Gastroesophageal sphincter (tissue), 4 donors: ENCODE measurements around the gene MYO18A. TPM values are rescaled to one million over a fixed set of nuclear protein-coding genes. Genes with fewer than 3 reads are reported as not detected.

Experiments used
- ATAC-seq: fragments of 150-250 bp; one replicate; pipeline ENCODE4 v1.9.1; 2016; ENCODE audit warnings: mild to moderate bottlenecking, moderate library complexity
- H3K27ac ChIP-seq, 4 donors: fragments of 200-600 bp; sonication (generic) in 3 of 4; 1 replicate in 3 of 4; 2 replicates in 1 of 4; pipeline ENCODE4 v1.5.1; 2016 to 2019
- H3K27me3 ChIP-seq: fragments of 200-600 bp; sonication (generic); one replicate; pipeline ENCODE4 v1.5.1; 2019
- H3K36me3 ChIP-seq, 2 donors: fragments of 200-600 bp; sonication (generic); one replicate each; pipeline ENCODE4 v1.5.1; 2019; ENCODE audit warnings: control low read depth in 1 of 2
- H3K4me1 ChIP-seq, 3 donors: fragments of 200-600 bp; sonication (generic); 1 replicate in 2 of 3; 2 replicates in 1 of 3; pipeline ENCODE4 v1.5.1; 2016 to 2019; ENCODE audit warnings: control low read depth in 2 of 3
- H3K4me3 ChIP-seq, 2 donors: fragments of 200-600 bp; sonication (generic); one replicate each; pipeline ENCODE4 v1.5.1; 2019; ENCODE audit warnings: mild to moderate bottlenecking in 1 of 2, moderate library complexity in 1 of 2
- H3K9me3 ChIP-seq, 3 donors: fragments of 200-600 bp; sonication (generic); one replicate each; pipeline ENCODE4 v1.5.1; 2017 to 2019; ENCODE audit warnings: control low read depth in 2 of 3
- EP300 ChIP-seq: sonication (generic); formaldehyde crosslinking; IDR thresholded peaks from one replicate; pipeline ENCODE4 v1.6.1; 2017; ENCODE audit warnings: antibody characterized with exemption, mild to moderate bottlenecking
- POLR2A ChIP-seq, 2 donors: fragments of 450-650 bp; IDR thresholded peaks; one replicate each; pipeline ENCODE4 v1.6.1; 2017; ENCODE audit warnings: antibody characterized with exemption in 2 of 2, mild to moderate bottlenecking in 2 of 2, moderate library complexity in 1 of 2
- POLR2AphosphoS5 ChIP-seq: sonication (generic); formaldehyde crosslinking; IDR thresholded peaks from one replicate; pipeline ENCODE4 v1.6.1; 2017; ENCODE audit warnings: antibody characterized with exemption
- WGBS, 2 donors: methylation state at CpG; one replicate each; pipeline ENCODE4 v1.1.5; 2018; ENCODE audit warnings: low coverage in 1 of 2; 5-methylcytosine and 5-hydroxymethylcytosine counted together
- total RNA-seq, 4 donors: library from RNA; depleted of rRNA; stranded (reverse); fragments of >200 nt; gene quantifications; one replicate each; pipeline ENCODE4 v1.1.0, GENCODE V29; 2016
- TF ChIP-seq, protein P1 (sequence below), 4 experiments: fragments of 200-600 bp in 2 of 4; fragments of 450-650 bp in 2 of 4; sonication (generic) in 1 of 4; IDR thresholded peaks; one replicate each; pipeline ENCODE4 v1.5.1; 2017 to 2019; ENCODE audit warnings: antibody characterized with exemption in 4 of 4, mild to moderate bottlenecking in 2 of 4, moderate library complexity in 2 of 4

Gene MYO18A
- total RNA-seq, 4 donors from 2014 or later: 45.5 to 70.5 (median 56.5) TPM

DNA sequence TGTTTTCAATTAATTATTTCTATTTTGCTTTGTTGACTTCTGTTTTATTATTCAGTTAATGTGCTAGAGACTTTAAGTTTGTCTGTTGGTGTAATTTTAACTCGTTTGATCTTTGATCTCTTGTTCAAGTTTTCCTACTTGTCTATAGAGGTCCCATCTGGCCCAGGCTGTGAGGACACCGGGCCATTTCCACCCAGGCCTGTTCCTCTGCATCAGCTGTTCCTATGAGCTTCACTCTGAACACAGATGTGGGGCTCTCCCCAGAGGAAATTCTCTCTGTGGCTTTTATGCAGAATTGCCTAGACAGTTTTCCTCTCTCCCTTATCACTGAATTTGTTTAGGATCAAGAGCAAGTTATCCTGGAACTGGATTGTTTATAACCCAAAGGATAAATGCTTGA is 44.7 kb downstream of the MYO18A start:
- 69 to 71% methylated on average over 1 to 2 of the region's 2 CpGs for WGBS, 2 donors
- H3K36me3 ChIP-seq: peaks cover 0 to 16% of the 10 kb centered on the region in 2 donors
- TF ChIP-seq POLR2AphosphoS5 (no peak), EP300 (no peak), POLR2A (IDR thresholded peaks at IDR 0.05) (no peak)
- TF ChIP-seq, protein P1, sequence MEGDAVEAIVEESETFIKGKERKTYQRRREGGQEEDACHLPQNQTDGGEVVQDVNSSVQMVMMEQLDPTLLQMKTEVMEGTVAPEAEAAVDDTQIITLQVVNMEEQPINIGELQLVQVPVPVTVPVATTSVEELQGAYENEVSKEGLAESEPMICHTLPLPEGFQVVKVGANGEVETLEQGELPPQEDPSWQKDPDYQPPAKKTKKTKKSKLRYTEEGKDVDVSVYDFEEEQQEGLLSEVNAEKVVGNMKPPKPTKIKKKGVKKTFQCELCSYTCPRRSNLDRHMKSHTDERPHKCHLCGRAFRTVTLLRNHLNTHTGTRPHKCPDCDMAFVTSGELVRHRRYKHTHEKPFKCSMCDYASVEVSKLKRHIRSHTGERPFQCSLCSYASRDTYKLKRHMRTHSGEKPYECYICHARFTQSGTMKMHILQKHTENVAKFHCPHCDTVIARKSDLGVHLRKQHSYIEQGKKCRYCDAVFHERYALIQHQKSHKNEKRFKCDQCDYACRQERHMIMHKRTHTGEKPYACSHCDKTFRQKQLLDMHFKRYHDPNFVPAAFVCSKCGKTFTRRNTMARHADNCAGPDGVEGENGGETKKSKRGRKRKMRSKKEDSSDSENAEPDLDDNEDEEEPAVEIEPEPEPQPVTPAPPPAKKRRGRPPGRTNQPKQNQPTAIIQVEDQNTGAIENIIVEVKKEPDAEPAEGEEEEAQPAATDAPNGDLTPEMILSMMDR (IDR thresholded peaks at IDR 0.05): no peak
- no peaks in the 10 kb centered on the region for H3K27me3 ChIP-seq
- H3K4me1 ChIP-seq: peaks cover 0 to 57% (median 27%) of the 10 kb centered on the region in 3 donors
- H3K4me3 ChIP-seq: no peak overlapping the region
- H3K9me3 ChIP-seq: no peaks in the 10 kb centered on the region
- ATAC-seq: no peak
- no peak overlapping the region for H3K27ac ChIP-seq

DNA sequence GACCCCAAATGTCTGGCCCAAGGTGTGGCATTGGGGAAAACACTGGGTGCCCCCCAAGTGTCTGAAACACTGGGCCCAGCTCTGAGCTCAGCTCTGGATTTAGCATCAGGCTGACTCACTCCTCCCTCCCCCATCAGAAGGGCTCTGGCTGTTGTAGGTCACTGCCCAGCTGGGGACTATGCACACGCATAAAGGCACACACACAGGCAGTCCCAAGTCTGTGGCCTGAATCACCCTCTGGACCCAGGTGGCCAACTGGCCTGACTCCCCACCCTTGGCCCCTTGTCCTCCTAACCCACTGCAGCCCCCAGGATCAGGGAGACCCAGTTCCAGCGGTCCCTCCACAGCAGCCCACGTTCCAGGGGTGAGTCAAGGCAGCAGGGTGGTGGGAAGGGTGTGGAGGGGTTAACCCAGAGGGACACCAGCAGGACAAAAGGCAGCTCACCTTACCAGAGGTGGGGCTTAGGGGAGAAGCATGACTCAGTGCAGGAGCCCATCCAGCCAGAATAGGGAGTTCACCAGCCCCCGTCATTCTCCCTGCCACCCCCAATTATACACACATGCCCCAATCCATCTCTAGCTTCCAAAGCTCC is 47.0 kb downstream of the MYO18A start:
- no peaks in the 10 kb centered on the region for H3K9me3 ChIP-seq
- peak overlapping the region in 3 of 4 donors; percentile 16 to 58 (median 35) for H3K27ac ChIP-seq
- peaks cover 0 to 33% of the 10 kb centered on the region in 2 donors for H3K36me3 ChIP-seq
- TF ChIP-seq EP300: no peak
- no peak for TF ChIP-seq POLR2A (IDR thresholded peaks at IDR 0.05)
- TF ChIP-seq, protein P1 (IDR thresholded peaks at IDR 0.05): no peak
- no peak for TF ChIP-seq POLR2AphosphoS5
- peaks cover 0 to 35% (median 11%) of the 10 kb centered on the region in 3 donors for H3K4me1 ChIP-seq
- WGBS, 2 donors: 50% methylated on average over 2 of the region's 4 CpGs; no CpG with 5 or more reads in 1 of the 2 donors
- no peak overlapping the region for H3K4me3 ChIP-seq
- ATAC-seq: peak; percentile 76
- no peaks in the 10 kb centered on the region for H3K27me3 ChIP-seq

DNA sequence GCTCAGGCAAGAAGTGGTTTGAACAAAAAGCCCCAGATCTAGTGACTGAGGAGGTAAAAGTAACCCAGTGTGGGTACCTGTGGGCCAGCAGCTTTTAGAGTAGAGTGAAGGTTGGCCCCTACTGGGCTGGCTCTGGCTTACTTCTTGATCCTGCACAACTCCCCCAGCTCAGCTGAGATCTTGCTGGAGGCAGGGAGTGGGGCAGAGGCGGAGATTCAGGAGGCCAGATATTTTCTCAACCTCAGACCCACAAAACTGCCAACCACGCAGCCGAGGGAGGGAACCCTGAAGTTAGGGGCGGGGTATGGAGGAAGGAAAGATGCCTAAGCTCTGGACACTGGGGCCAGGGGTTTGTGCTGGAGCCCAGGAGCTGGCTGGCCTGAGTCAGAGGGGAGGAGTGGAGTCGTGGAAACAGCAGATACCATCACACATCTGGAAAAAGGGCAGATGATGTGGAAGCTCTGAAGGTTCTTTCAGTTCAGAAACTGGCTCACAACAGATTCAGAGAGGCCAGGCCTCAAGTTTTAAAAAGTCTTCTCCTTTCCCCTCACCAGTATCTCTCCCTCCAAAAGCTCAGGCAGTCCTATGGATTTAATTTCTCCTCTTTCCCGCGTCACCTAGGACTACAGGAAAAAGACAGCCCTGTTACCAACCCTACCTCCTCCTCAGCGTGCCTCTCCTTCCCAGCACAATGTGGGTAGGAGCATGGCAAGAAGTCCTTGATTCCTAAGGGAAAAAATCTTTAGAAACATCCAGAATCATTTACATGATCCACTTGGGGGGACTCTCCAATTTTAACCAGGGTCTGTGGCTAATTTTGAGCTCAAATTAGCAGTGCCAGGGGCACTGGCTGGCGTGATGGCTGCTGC is 48.1 kb downstream of the MYO18A start:
- ATAC-seq: peak; percentile 70
- 54 to 72% methylated on average over 4 of the region's 9 CpGs for WGBS, 2 donors
- Histone ChIP-seq H3K36me3 (peaks cover 0 to 40% of the 10 kb centered on the region in 2 donors), H3K4me3 (no peak overlapping the region), H3K9me3 (no peaks in the 10 kb centered on the region), H3K27me3 (no peaks in the 10 kb centered on the region), H3K4me1 (peaks cover 0 to 24% (median 11%) of the 10 kb centered on the region in 3 donors), H3K27ac (peak overlapping the region in 3 of 4 donors; percentile 16 to 58 (median 35))
- TF ChIP-seq POLR2AphosphoS5: no peak
- TF ChIP-seq POLR2A (IDR thresholded peaks at IDR 0.05): no peak
- TF ChIP-seq, protein P1 (IDR thresholded peaks at IDR 0.05): no peak
- no peak for TF ChIP-seq EP300

DNA sequence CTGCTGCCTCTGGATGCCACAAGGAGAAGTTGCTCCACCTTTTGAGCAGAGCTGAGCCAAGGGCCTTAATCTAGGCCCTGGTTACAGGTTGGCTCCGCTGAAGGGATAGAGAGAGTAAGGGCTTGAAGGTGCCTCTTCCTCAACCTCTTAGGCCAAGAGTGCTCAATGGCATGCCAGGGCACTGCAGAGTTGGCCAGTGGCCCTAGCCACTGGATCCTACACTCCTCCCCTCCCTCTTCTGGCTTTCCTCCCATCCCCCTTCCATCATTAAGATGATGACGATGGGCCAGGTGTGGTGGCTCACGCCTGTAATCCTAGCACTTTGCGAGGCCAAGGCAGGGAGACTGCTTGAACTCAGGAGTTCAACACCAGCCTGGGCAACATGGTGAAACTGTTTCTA is 50.5 kb downstream of the MYO18A start:
- Histone ChIP-seq H3K27me3 (no peaks in the 10 kb centered on the region), H3K27ac (no peak overlapping the region), H3K4me1 (peaks cover 0 to 31% (median 14%) of the 10 kb centered on the region in 3 donors), H3K36me3 (peaks cover 0 to 50% of the 10 kb centered on the region in 2 donors), H3K4me3 (no peak overlapping the region), H3K9me3 (no peaks in the 10 kb centered on the region)
- WGBS, 2 donors: no CpG with 5 or more reads among the region's 4 CpGs
- TF ChIP-seq POLR2A (IDR thresholded peaks at IDR 0.05): no peak
- TF ChIP-seq POLR2AphosphoS5: no peak
- TF ChIP-seq, protein P1 (IDR thresholded peaks at IDR 0.05): no peak
- no peak for TF ChIP-seq EP300
- no peak for ATAC-seq
